GM12878 (cell line): ENCODE data around the gene FOXL3. TPM values are rescaled to one million over a fixed set of nuclear protein-coding genes. Genes with fewer than 3 reads are reported as not detected.

Experiments
- ATAC-seq: fragments of 200-7000 bp; cut with Tn5 transposase; 3 replicates; pipeline ENCODE4 v1.9.1; 2020; ENCODE audit warnings: mild to moderate bottlenecking, moderate library complexity
- BruUV-seq: library from RNA; stranded (reverse); fragments of 400-500 nt; replicated peaks from 2 replicates; lab custom pipeline; 2021; lab: Mats Ljungman, UMichigan
- CTCF ChIA-PET: fragments of 300-600 bp; sonication (Branson Sonifier 250); formaldehyde crosslinking; extraction: SDS; loops from one replicate; lab custom pipeline; 2021; ENCODE audit warnings: inconsistent platforms; lab: Yijun Ruan, JAX
- POLR2A ChIA-PET: fragments of 350-600 bp; formaldehyde crosslinking; extraction: SDS; loops from one replicate; lab custom pipeline; 2021; ENCODE audit warnings: inconsistent platforms; lab: Charles Lee
- RAD21 ChIA-PET: fragments of 300-600 bp; sonication (Branson Sonifier 250); formaldehyde crosslinking; loops from one replicate; lab custom pipeline; 2023; ENCODE audit warnings: antibody characterized with exemption; ENCODE audit not compliant: unreplicated experiment; lab: Charles Lee
- SMC1A ChIA-PET: fragments of 300-600 bp; sonication (Branson Sonifier 250); formaldehyde crosslinking; loops from one replicate; lab custom pipeline; 2023; ENCODE audit not compliant: unreplicated experiment, uncharacterized antibody; lab: Charles Lee
- DNase-seq: peaks from one replicate; pipeline ENCODE4 v3.0.0-alpha.2; 2011; ENCODE audit warnings: low read depth, low spot score
- FAIRE-seq: peaks from 3 replicates; lab custom pipeline; 2011; peaks lifted over from hg19 to GRCh38; lab: Jason Lieb, UNC
- H2AFZ ChIP-seq: 2 replicates; pipeline ENCODE4 v1.6.0; 2011; ENCODE audit warnings: low read depth, low read length, control low read depth; ENCODE audit not compliant: control insufficient read depth
- H3K27ac ChIP-seq: 2 replicates; pipeline ENCODE4 v1.5.1; 2011; ENCODE audit warnings: control low read depth; ENCODE audit not compliant: control insufficient read depth, insufficient read depth
- H3K27me3 ChIP-seq, 2 experiments: replicated peaks in 1 of 2; 2 replicates each; pipeline versions ENCODE4 v1.6.0 to v1.6.1; 2011; ENCODE audit warnings: low read length in 1 of 2; ENCODE audit not compliant: control insufficient read depth in 2 of 2, insufficient read depth in 2 of 2
- H3K36me3 ChIP-seq, 2 experiments: 2 replicates each; pipeline ENCODE4 v1.5.1; 2011; ENCODE audit warnings: low read length in 1 of 2; ENCODE audit not compliant: control insufficient read depth in 2 of 2, insufficient read depth in 2 of 2
- H3K4me1 ChIP-seq: 2 replicates; pipeline ENCODE4 v1.6.1; 2011; ENCODE audit warnings: mild to moderate bottlenecking, low read length, moderate library complexity, mixed read lengths; ENCODE audit not compliant: control insufficient read depth, insufficient read depth
- H3K4me2 ChIP-seq: 2 replicates; pipeline ENCODE4 v1.6.0; 2011; ENCODE audit warnings: control low read depth; ENCODE audit not compliant: control insufficient read depth, insufficient read depth
- H3K4me3 ChIP-seq: fragments of 200-600 bp; sonication (generic); 2 replicates; pipeline ENCODE4 v1.5.1; 2016
- H3K79me2 ChIP-seq: 2 replicates; pipeline ENCODE4 v1.6.0; 2011; ENCODE audit warnings: low read length; ENCODE audit not compliant: control insufficient read depth, insufficient read depth
- H3K9ac ChIP-seq: 2 replicates; pipeline ENCODE4 v1.8.0; 2011; ENCODE audit warnings: low read length, control low read depth, mixed read lengths; ENCODE audit not compliant: control insufficient read depth, insufficient read depth
- H3K9me3 ChIP-seq: replicated peaks from 3 replicates; pipeline ENCODE4 v1.5.1; 2011; ENCODE audit warnings: mild to moderate bottlenecking, low read length; ENCODE audit not compliant: control insufficient read depth, insufficient read depth
- H4K20me1 ChIP-seq: 2 replicates; pipeline ENCODE4 v1.6.0; 2011; ENCODE audit not compliant: control insufficient read depth, insufficient read depth
- ATF2 ChIP-seq: IDR thresholded peaks from 2 replicates; pipeline ENCODE4 v1.6.1; 2012; ENCODE audit warnings: low read length, inconsistent platforms
- CBFB ChIP-seq: IDR thresholded peaks from 2 replicates; pipeline ENCODE4 v1.6.1; 2016; ENCODE audit warnings: antibody characterized with exemption, low read depth
- CHD4 ChIP-seq: fragments of 200-600 bp; sonication (generic); IDR thresholded peaks from 2 replicates; pipeline ENCODE4 v1.6.1; 2016; ENCODE audit warnings: mild to moderate bottlenecking
- EGR1 ChIP-seq, 2 experiments: IDR thresholded peaks; 1 replicate in 1 of 2; 2 replicates in 1 of 2; pipeline ENCODE4 v1.6.1; 2011 to 2012; ENCODE audit warnings: low read depth in 2 of 2, low read length in 2 of 2, borderline replicate concordance in 1 of 2, mild to moderate bottlenecking in 1 of 2, moderate library complexity in 1 of 2
- EP300 ChIP-seq, 2 experiments: fragments of 150-350 bp in 1 of 2; IDR thresholded peaks; 2 replicates each; pipeline ENCODE4 v1.6.1; 2011 to 2012; ENCODE audit warnings: low read depth in 2 of 2, low read length in 2 of 2, borderline replicate concordance in 1 of 2, improper control_type of control experiment in 1 of 2, inconsistent platforms in 1 of 2; ENCODE audit not compliant: control insufficient read depth in 1 of 2
- IKZF2 ChIP-seq, 2 experiments: fragments of 450-650 bp; IDR thresholded peaks; 2 replicates each; pipeline ENCODE4 v1.6.1; 2017; ENCODE audit warnings: mild to moderate bottlenecking in 2 of 2, moderate library complexity in 2 of 2
- JUNB ChIP-seq: IDR thresholded peaks from 2 replicates; pipeline ENCODE4 v1.6.1; 2016; ENCODE audit warnings: antibody characterized with exemption, mild to moderate bottlenecking
- NBN ChIP-seq: fragments of 450-650 bp; IDR thresholded peaks from 2 replicates; pipeline ENCODE4 v1.6.1; 2016
- NFYA ChIP-seq: IDR thresholded peaks from 2 replicates; pipeline ENCODE4 v1.6.1; 2011; ENCODE audit warnings: low read depth, mild to moderate bottlenecking, low read length, improper control_type of control experiment, borderline replicate concordance
- POU2F2 ChIP-seq: IDR thresholded peaks from 3 replicates; pipeline ENCODE4 v1.6.1; 2011; ENCODE audit warnings: low read depth, mild to moderate bottlenecking, low read length, borderline replicate concordance
- RCOR1 ChIP-seq: conservative IDR thresholded peaks from 2 replicates; pipeline ENCODE4 v1.6.1; 2012; ENCODE audit warnings: low read depth, low read length, improper control_type of control experiment
- SIX5 ChIP-seq: IDR thresholded peaks from 2 replicates; pipeline ENCODE4 v1.6.1; 2011; ENCODE audit warnings: mild to moderate bottlenecking, low read depth, low read length, moderate library complexity; ENCODE audit not compliant: severe bottlenecking
- SRF ChIP-seq, 2 experiments: IDR thresholded peaks; 2 replicates each; pipeline ENCODE4 v1.6.1; 2011; ENCODE audit warnings: low read depth in 2 of 2, low read length in 2 of 2, mild to moderate bottlenecking in 1 of 2, moderate library complexity in 1 of 2
- STAT1 ChIP-seq: fragments of 450-650 bp; conservative IDR thresholded peaks from 2 replicates; pipeline ENCODE4 v1.6.1; 2014; ENCODE audit warnings: antibody characterized with exemption, mild to moderate bottlenecking
- ZBTB11 ChIP-seq: fragments of 450-650 bp; formaldehyde crosslinking; IDR thresholded peaks from 2 replicates; pipeline ENCODE4 v1.5.0; 2022; ENCODE audit warnings: mild to moderate bottlenecking, missing genetic modification characterization
- WGBS: methylation state at CpG from one replicate; pipeline ENCODE4 v1.1.6; 2016; ENCODE audit warnings: low lambda C conversion rate; ENCODE audit not compliant: insufficient replicate concordance, insufficient coverage; ENCODE audit errors: missing lambda C conversion rate; 5-methylcytosine and 5-hydroxymethylcytosine counted together
- in situ Hi-C: fragments of 300-500 bp; cut with MboI; formaldehyde crosslinking; loops from 9 replicates; pipeline ENCODE4 v1.14.3; 2018; ENCODE audit warnings: mixed read lengths
- intact Hi-C: fragments of 100-400 bp; cut with micrococcal nuclease; formaldehyde crosslinking; loops from one replicate; pipeline ENCODE4 v1.14.2; 2022; ENCODE audit not compliant: unreplicated experiment
- polyA plus RNA-seq, 11 experiments: library from polyadenylated mRNA; depleted of rRNA in 4 of 11; unstranded in 6 of 11; stranded (reverse) in 5 of 11; fragments of >200 nt; fragmentation: Nextera tagmentation in 4 of 11; fragmentation: Illumina TruSeq in 1 of 11; extraction: Ambion mirVana in 4 of 11; extraction: Trizol in 1 of 11; gene quantifications; 1 replicate in 1 of 11; 2 replicates in 10 of 11; pipeline versions ENCODE4 v1.2.1 to v1.2.3, GENCODE V29; 2011 to 2016; ENCODE audit warnings: inconsistent platforms in 2 of 11, missing spikeins in 2 of 11, low read depth in 1 of 11
- total RNA-seq, 4 experiments: library from RNA; depleted of rRNA in 3 of 4; stranded (reverse); fragments of >200 nt in 3 of 4; fragmentation: Illumina TruSeq in 1 of 4; extraction: Trizol in 1 of 4; gene quantifications; 2 replicates each; pipeline versions ENCODE4 v1.2.1 to v1.2.3, GENCODE V29; 2013 to 2021

FOXL3 gene
- total and polyA plus RNA-seq, 10 of the 15 experiments (the other 5 are each of a cell fraction or from before 2014, with no cell fraction given): not detected

- intact Hi-C loops: no loop called here
- no TSS peak for BruUV-seq
- Histone ChIP-seq H3K27me3 (no peaks in the 10 kb centered on the region), H3K9me3 (no peaks in the 10 kb centered on the region; the same call in 2 of the 3 replicates), H3K4me2 (no peak overlapping the region), H3K4me3 (no peak overlapping the region), H4K20me1 (no peaks in the 10 kb centered on the region), H3K9ac (no peak overlapping the region), H3K36me3 (no peaks in the 10 kb centered on the region), H2AFZ (no peak overlapping the region), H3K4me1 (no peaks in the 10 kb centered on the region), H3K79me2 (no peaks in the 10 kb centered on the region), H3K27ac (no peak overlapping the region)
- no peak for DNase-seq
- ChIA-PET SMC1A (no interaction called here), POLR2A (no interaction called here), RAD21 (no interaction called here), CTCF (no interaction called here)
- TF ChIP-seq ATF2 (no peak), SRF (IDR thresholded peaks at IDR 0.05; ENCODE audit: low read depth in 2 of 2, low read length in 2 of 2) (no peak), NBN (no peak), SIX5 (no peak), EGR1 (IDR thresholded peaks at IDR 0.05; ENCODE audit: borderline replicate concordance in 1 of 2, low read depth in 2 of 2, low read length in 2 of 2) (no peak), STAT1 (no peak)
- in situ Hi-C loops: no loop called here
- WGBS: 37% methylated on average over 5 of the region's 5 CpGs
- no peak for FAIRE-seq
- ATAC-seq: no peak
Measured at GRCh38 chr7:278081-278480, 11.9 kb upstream of the FOXL3 start.

- H2AFZ ChIP-seq: no peak overlapping the region
- no peaks in the 10 kb centered on the region for H3K27me3 ChIP-seq
- no peak overlapping the region for H3K9ac ChIP-seq
- CTCF ChIA-PET: no interaction called here
- POLR2A ChIA-PET: no interaction called here
- no peak overlapping the region for H3K4me3 ChIP-seq
- WGBS: 6% methylated on average over 10 of the region's 10 CpGs
- FAIRE-seq (no peak), ATAC-seq (no peak), DNase-seq (no peak)
- no peaks in the 10 kb centered on the region for H3K79me2 ChIP-seq
- no peaks in the 10 kb centered on the region for H3K4me1 ChIP-seq
- in situ Hi-C loops: no loop called here
- BruUV-seq: no TSS peak
- no peak overlapping the region for H3K27ac ChIP-seq
- intact Hi-C loops: no loop called here
- H4K20me1 ChIP-seq: no peaks in the 10 kb centered on the region
- SMC1A ChIA-PET: no interaction called here
- H3K9me3 ChIP-seq: no peaks in the 10 kb centered on the region; the same call in 2 of the 3 replicates
- H3K4me2 ChIP-seq: no peak overlapping the region
- RAD21 ChIA-PET: no interaction called here
- H3K36me3 ChIP-seq: no peaks in the 10 kb centered on the region
- TF ChIP-seq IKZF2 (IDR thresholded peaks at IDR 0.05) (no peak), CHD4 (no peak), JUNB (no peak), RCOR1 (no peak), NFYA (no peak), ZBTB11 (no peak), EP300 (IDR thresholded peaks at IDR 0.05; ENCODE audit: borderline replicate concordance in 1 of 2, control insufficient read depth in 1 of 2, low read depth in 2 of 2, low read length in 2 of 2) (no peak), CBFB (no peak), POU2F2 (no peak)
Measured at GRCh38 chr7:279821-280220, 10.1 kb upstream of the FOXL3 start.
